GM13977 (cell line): ENCODE measurements around the gene IAH1.

Experiments
- DNase-seq: peaks from one replicate; pipeline ENCODE4 v3.0.0; 2012; ENCODE audit warnings: low spot score
- CTCF ChIP-seq: IDR thresholded peaks from 2 replicates; pipeline ENCODE4 v1.5.1; 2012; ENCODE audit warnings: mild to moderate bottlenecking, control low read depth; ENCODE audit not compliant: insufficient read depth; ENCODE audit errors: extremely low read depth, missing control alignments
- in situ Hi-C: fragments of 300-500 bp; cut with MboI; formaldehyde crosslinking; loops from one replicate; pipeline ENCODE4 v1.12.0; 2022; ENCODE audit warnings: low sequenced_read_pairs, low pct_unique_long_range_greater_than_20kb, mixed read lengths, inconsistent platforms; ENCODE audit not compliant: unreplicated experiment

Gene IAH1

GRCh38 chr2:9473308-9473984 lies 905 bp upstream of the IAH1 start:
- DNase-seq: no peak
- TF ChIP-seq CTCF: peak; percentile 30
- in situ Hi-C loops: no loop called here

- no peak for TF ChIP-seq CTCF
- peak; percentile 58 for DNase-seq
- in situ Hi-C loops: no loop called here
These were observed 378 bp upstream of the IAH1 start for GRCh38 chr2:9473985-9474360.

GRCh38 chr2:9477914-9478313 lies 3.6 kb downstream of the IAH1 start:
- no peak for TF ChIP-seq CTCF
- in situ Hi-C loops: no loop called here
- DNase-seq: no peak

- DNase-seq: no peak
- in situ Hi-C loops: no loop called here
These were observed 4.2 kb downstream of the IAH1 start for GRCh38 chr2:9478526-9478925.

GRCh38 chr2:9480157-9480556 lies 5.8 kb downstream of the IAH1 start:
- no peak for DNase-seq
- in situ Hi-C loops: no loop called here
- no peak for TF ChIP-seq CTCF

More at GRCh38 chr2:9478526-9478925, 4.2 kb downstream of the IAH1 start:
- TF ChIP-seq CTCF: no peak

GRCh38 chr2:9483107-9483506 lies 8.8 kb downstream of the IAH1 start:
- no peak for TF ChIP-seq CTCF
- in situ Hi-C loops: no loop called here
- DNase-seq: no peak
